ENCODE results near the gene LSM4. TPM values are rescaled to one million over a fixed set of nuclear protein-coding genes. Genes with fewer than 3 reads are reported as not detected.
"Not testable (repeated sequence)": the region's sequence is repeated elsewhere in the genome, so short reads cannot be mapped to it uniquely, and the experiment has no call there.

Gene LSM4
- total RNA-seq = 150 and 154 TPM in 2 replicates
- long read RNA-seq, transcript LSM4-203 (5 exons, 1,908 nt) = major isoform, 65 of 69 reads
- long read RNA-seq, partial matches to known transcripts = 2 of 69 reads
- long read RNA-seq, other reads (novel, unspliced or antisense) = 1 of 69 reads

GRCh38 chr19:18322759-18323460, at the start of gene LSM4:
Gene LSM4, minus strand, starts transcription at chr19:18323076. Its CDS starts 56 bp downstream, at chr19:18323020.
- H3K4me1 Mint-ChIP-seq (ENCODE audit: low read depth) = peaks cover 39% of the 10 kb centered on the region
- H3K4me3 Mint-ChIP-seq (ENCODE audit: low read depth) = peak within 1 kb of the TSS; percentile 88
- peak within 1 kb of the TSS; percentile 98 for H3K27ac Mint-ChIP-seq
- no peaks in the 10 kb centered on the region for H3K9me3 Mint-ChIP-seq (ENCODE audit: low read depth)
- peak; percentile 43 for TF ChIP-seq CTCF (IDR thresholded peaks at IDR 0.05; ENCODE audit: unreplicated experiment)
- peak; percentile 99 for DNase-seq (ENCODE audit: low spot score, unreplicated experiment)
- H3K36me3 Mint-ChIP-seq (ENCODE audit: insufficient read depth) = no peaks in the 10 kb centered on the region
- H3K27me3 Mint-ChIP-seq = no peaks in the 10 kb centered on the region

- peaks cover 13% of the 10 kb centered on the region for H3K36me3 Mint-ChIP-seq (ENCODE audit: insufficient read depth)
- H3K9me3 Mint-ChIP-seq (ENCODE audit: low read depth) = no peaks in the 10 kb centered on the region
- no peak overlapping the region for H3K4me3 Mint-ChIP-seq (ENCODE audit: low read depth)
- DNase-seq (ENCODE audit: low spot score, unreplicated experiment) = no peak
- H3K4me1 Mint-ChIP-seq (ENCODE audit: low read depth) = peaks cover 8% of the 10 kb centered on the region
- no peak for TF ChIP-seq CTCF (IDR thresholded peaks at IDR 0.05; ENCODE audit: unreplicated experiment)
- no peaks in the 10 kb centered on the region for H3K27me3 Mint-ChIP-seq
- no peak overlapping the region for H3K27ac Mint-ChIP-seq
Observed at GRCh38 chr19:18368504-18369222, 45.8 kb upstream of the LSM4 start.

GRCh38 chr19:18366021-18366435, 43.2 kb upstream of the LSM4 start:
- H3K27ac Mint-ChIP-seq = no peak overlapping the region
- TF ChIP-seq CTCF (IDR thresholded peaks at IDR 0.05; ENCODE audit: unreplicated experiment) = no peak
- H3K36me3 Mint-ChIP-seq (ENCODE audit: insufficient read depth) = peaks cover 22% of the 10 kb centered on the region
- no peak overlapping the region for H3K4me3 Mint-ChIP-seq (ENCODE audit: low read depth)
- DNase-seq (ENCODE audit: low spot score, unreplicated experiment) = no peak
- H3K27me3 Mint-ChIP-seq = no peaks in the 10 kb centered on the region
- no peaks in the 10 kb centered on the region for H3K9me3 Mint-ChIP-seq (ENCODE audit: low read depth)
- H3K4me1 Mint-ChIP-seq (ENCODE audit: low read depth) = peaks cover 8% of the 10 kb centered on the region

- no peak for DNase-seq (ENCODE audit: low spot score, unreplicated experiment)
- Mint-ChIP-seq H3K4me3 (ENCODE audit: low read depth) (no peak overlapping the region), H3K36me3 (ENCODE audit: insufficient read depth) (peaks cover 22% of the 10 kb centered on the region), H3K9me3 (ENCODE audit: low read depth) (no peaks in the 10 kb centered on the region), H3K4me1 (ENCODE audit: low read depth) (peaks cover 8% of the 10 kb centered on the region), H3K27ac (peak overlapping the region; percentile 84), H3K27me3 (no peaks in the 10 kb centered on the region)
- no peak for TF ChIP-seq CTCF (IDR thresholded peaks at IDR 0.05; ENCODE audit: unreplicated experiment)
Observed at GRCh38 chr19:18364826-18365528, 42.1 kb upstream of the LSM4 start.

- not testable (repeated sequence) for H3K4me3 Mint-ChIP-seq (ENCODE audit: low read depth); H3K27me3 Mint-ChIP-seq; H3K4me1 Mint-ChIP-seq (ENCODE audit: low read depth); H3K9me3 Mint-ChIP-seq (ENCODE audit: low read depth); DNase-seq (ENCODE audit: low spot score, unreplicated experiment)
- Mint-ChIP-seq H3K27ac (peak overlapping the region; percentile 84), H3K36me3 (ENCODE audit: insufficient read depth) (peaks cover 26% of the 10 kb centered on the region)
Observed at GRCh38 chr19:18364277-18364825, 41.5 kb upstream of the LSM4 start.

Measured in progenitor cell of endocrine pancreas (in vitro differentiated cells).